ENCODE results near the gene IL17RD.

The IL17RD gene

DNA sequence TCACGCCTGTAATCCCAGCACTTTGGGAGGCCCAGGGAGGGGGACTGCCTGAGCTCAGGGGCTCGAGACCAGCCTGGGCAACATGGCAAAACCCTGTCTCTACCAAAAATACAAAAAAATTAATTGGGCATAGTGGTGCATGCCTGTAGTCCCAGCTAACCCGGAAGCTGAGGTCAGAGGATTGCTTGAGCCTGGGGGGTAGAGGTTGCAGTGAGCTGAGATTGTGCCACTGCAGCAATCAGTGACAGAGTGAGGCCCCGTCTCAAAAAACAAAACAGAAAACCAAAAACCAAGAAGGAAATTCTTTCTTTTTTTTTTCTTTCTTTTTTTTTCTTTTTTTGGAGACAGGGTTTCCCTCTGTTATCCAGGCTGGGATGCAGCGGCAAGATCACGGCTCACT, 101.2 kb downstream of the IL17RD start:
- no peak for DNase-seq

DNA sequence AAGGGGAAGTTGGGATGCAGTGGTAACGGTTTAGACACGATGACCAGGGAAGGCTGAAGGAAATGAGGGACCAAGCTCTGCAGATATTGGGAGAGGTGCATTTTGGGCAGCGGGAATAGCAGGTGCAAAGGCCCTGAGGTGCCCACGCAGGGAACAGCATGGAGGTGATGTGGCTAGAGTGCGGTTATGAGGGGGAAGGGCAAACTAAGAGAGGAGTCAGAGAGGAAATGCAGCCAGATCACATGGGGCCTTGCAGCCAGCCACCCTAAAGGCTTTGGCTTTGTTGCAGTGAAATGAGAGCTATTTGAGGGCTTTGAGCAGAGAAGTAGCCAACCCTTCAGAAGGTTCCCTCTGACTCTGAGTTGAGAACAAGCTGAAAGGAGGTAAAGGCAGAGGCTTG, 102.1 kb downstream of the IL17RD start:
- no peak for DNase-seq

- no peak for DNase-seq
These were observed 103.0 kb downstream of the IL17RD start for GRCh38 chr3:57062101-57062631.

DNA sequence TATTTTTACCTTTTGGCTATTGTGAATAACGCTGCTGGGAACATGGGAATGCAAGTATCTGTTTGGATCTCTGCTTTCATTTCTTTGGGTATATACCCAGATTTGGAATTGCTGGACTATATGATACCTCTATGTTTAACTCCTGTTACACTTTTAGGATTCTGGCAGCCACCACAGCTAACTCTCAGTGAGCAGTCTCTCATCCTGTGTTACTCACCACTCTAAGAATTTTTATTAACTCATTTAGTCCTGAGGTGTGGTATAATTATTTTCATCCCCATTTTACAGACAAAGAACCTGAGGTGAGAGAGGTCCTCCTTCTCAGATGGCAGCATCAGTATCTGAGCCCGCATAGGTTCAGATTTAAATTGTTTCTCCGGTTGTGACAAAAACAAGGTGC, 103.6 kb downstream of the IL17RD start:
- DNase-seq: no peak

GRCh38 chr3:57060089-57060821, 104.9 kb downstream of the IL17RD start, which contains the start of gene SPATA12:
Gene SPATA12, plus strand, starts transcription at chr3:57060664. Its CDS starts 13,031 bp downstream, at chr3:57073695.
- no peak for DNase-seq

DNA sequence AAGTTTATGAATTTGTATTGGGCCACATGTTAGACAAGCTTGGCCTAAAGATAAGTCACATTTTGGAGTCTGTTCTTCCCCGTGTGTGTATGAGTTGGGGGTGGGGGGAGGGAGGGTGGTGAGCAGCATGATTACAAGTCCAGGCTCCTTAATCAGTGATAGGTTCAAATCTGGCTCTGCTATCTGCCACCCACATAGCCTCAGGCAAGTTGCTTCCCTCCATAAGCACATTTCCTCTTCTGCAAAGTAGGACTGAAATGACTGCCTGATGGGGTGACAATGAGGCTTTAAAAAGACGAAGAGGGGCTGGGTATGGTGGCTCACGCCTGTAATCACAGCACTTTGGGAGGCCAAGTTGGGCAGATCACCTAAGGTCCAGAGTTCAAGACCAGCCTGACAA, 105.7 kb downstream of the IL17RD start:
- no peak for DNase-seq

GRCh38 chr3:57057351-57057750, 107.8 kb downstream of the IL17RD start:
- no peak for DNase-seq

DNA sequence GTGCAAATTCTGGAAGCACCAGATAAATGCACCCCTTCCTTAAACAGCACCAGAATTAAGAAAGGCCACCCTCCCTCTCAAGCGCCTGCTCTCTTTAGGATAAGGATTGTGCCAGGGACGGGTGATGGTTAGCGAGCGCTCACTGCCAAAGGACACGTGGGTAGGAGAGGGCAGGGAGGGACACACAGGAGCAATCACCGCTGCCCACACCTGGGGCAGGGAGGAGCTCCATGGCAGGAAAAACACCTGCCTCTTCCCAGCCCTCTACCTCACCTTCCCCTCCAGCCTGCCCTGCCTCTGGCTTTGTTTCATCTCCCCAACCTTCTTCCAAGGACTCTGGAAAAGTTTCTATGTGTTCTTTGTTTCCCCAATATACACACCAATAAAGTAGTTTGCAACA, 112.0 kb downstream of the IL17RD start:
- DNase-seq: no peak

- DNase-seq: no peak
These were observed 112.5 kb downstream of the IL17RD start for GRCh38 chr3:57052662-57053061.

DNA sequence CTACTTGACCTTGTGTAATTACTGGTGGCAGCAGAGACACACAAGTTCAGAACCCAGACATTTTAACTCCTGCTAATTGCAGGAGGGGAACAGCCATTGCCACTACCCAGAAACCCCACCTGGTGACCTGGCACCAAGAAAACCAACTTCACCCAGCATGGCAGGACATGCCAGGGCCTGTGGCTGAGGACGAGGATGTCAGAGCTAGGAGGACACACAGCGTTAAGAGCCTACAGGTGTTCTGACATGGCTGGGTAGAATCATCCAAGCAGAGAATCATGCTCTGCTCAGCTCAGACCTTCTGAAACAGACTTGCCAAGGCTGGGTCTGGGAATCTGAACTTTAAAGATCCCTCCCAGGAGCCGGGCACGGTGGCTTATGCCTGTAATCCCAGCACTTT, 116.4 kb downstream of the IL17RD start:
- no peak for DNase-seq

DNA sequence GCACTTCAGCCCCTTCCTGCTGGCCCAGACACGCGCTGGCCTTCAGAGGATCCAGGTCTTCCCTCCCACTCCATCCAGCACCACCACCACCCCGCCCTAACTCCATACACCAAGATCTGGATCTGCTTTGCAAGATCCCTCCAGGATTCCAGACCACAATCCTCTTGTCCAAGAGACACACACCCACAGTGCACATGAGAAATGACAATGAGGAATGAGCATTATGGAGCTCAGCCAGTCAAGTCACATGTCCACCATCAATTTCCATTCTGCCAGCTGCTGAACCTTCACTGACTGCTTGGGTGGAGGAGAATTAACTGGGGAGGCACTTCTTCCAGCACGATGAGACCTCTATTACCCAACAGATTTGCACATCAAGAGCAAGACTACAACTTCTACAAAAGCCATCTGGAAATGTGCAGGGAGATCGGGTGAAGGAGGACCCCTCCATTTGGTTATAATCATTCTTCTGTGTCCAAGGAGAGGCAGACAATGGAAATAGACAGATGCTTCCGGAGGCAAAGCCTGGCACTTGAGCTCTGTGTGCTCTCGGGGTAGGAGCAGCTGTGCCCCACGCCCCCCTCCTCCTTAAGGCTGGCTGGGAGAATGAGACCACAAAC, 117.0 kb downstream of the IL17RD start:
- no peak for DNase-seq

GRCh38 chr3:57046101-57046765, 118.9 kb downstream of the IL17RD start:
- DNase-seq: no peak

- no peak for DNase-seq
These were observed 121.6 kb downstream of the IL17RD start for GRCh38 chr3:57043518-57043917.

DNA sequence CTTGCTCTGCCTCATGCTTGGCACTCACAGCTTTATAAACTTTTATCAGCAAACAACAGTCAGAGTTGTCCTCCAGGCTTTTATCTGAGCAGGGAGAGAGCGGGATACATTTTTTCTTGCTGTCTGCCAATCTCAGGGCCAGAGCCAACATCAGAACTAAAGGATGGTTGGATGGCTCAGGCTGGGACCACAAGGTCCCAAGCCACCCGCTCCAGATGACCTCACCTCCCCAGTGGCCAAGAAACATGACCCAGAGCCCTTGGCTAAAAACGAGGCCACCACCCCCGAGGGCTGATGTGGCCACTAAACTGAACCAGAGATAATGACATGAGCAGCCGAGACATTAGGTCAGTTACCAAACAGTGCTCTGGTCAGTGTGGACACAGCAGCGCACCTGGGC, 123.5 kb downstream of the IL17RD start:
- DNase-seq: no peak
